MCF 10A (cell line): ENCODE results near the gene ARIH1. TPM values are rescaled to one million over a fixed set of nuclear protein-coding genes. Genes with fewer than 3 reads are reported as not detected.

Experiments used
- BruUV-seq: library from RNA; stranded (reverse); fragments of 400-500 nt; replicated peaks from 2 replicates; lab custom pipeline; 2021; lab: Mats Ljungman, UMichigan
- CTCF ChIA-PET: fragments of 300-600 bp; sonication (Branson Sonifier 250); formaldehyde crosslinking; extraction: SDS; loops from one replicate; lab custom pipeline; 2021; ENCODE audit warnings: antibody characterized with exemption, inconsistent platforms; lab: Yijun Ruan, JAX
- POLR2A ChIA-PET: fragments of 300-600, 350-650 bp; sonication (Branson Sonifier 250); formaldehyde crosslinking; extraction: SDS; loops from one replicate; lab custom pipeline; 2020; ENCODE audit warnings: antibody characterized with exemption, inconsistent platforms; lab: Yijun Ruan, JAX
- DNase-seq: peaks from one replicate; pipeline ENCODE4 v3.0.0-alpha.2; 2018; ENCODE audit not compliant: unreplicated experiment
- H3K27ac Mint-ChIP-seq: one replicate; pipeline ENCODE4 v1.8.0; 2022; ENCODE audit warnings: mild to moderate bottlenecking, low read depth, mixed read lengths; ENCODE audit not compliant: unreplicated experiment
- H3K27me3 Mint-ChIP-seq: one replicate; pipeline ENCODE4 v1.8.0; 2022; ENCODE audit warnings: mixed read lengths; ENCODE audit not compliant: insufficient read depth, unreplicated experiment
- H3K36me3 Mint-ChIP-seq: one replicate; pipeline ENCODE4 v1.8.0; 2022; ENCODE audit warnings: mild to moderate bottlenecking, moderate library complexity, mixed read lengths; ENCODE audit not compliant: insufficient read depth, unreplicated experiment
- H3K4me1 Mint-ChIP-seq: one replicate; pipeline ENCODE4 v1.8.0; 2022; ENCODE audit warnings: mixed read lengths; ENCODE audit not compliant: insufficient read depth, unreplicated experiment
- H3K4me3 Mint-ChIP-seq: one replicate; pipeline ENCODE4 v1.8.0; 2022; ENCODE audit warnings: mild to moderate bottlenecking, moderate library complexity, mixed read lengths; ENCODE audit not compliant: unreplicated experiment
- H3K9me3 Mint-ChIP-seq: one replicate; pipeline ENCODE4 v1.8.0; 2022; ENCODE audit warnings: mixed read lengths; ENCODE audit not compliant: unreplicated experiment
- CTCF ChIP-seq: fragments of 200-600 bp; IDR thresholded peaks from one replicate; pipeline ENCODE4 v1.8.0; 2022; ENCODE audit warnings: antibody characterized with exemption, mild to moderate bottlenecking; ENCODE audit not compliant: unreplicated experiment
- intact Hi-C: fragments of 100-400 bp; cut with micrococcal nuclease; formaldehyde crosslinking; loops from 2 replicates; pipeline ENCODE4 v1.14.1; 2022
- total RNA-seq: library from RNA; stranded (reverse); gene quantifications from 2 replicates; pipeline ENCODE4 v1.2.3, GENCODE V29; 2022

ARIH1 gene
- total RNA-seq, 1 experiment from 2014 or later, result 235 TPM

GRCh38 chr15:72554471-72555425, 80.6 kb downstream of the ARIH1 start:
- TF ChIP-seq CTCF, result no peak
- no peak overlapping the region for H3K4me3 Mint-ChIP-seq
- no TSS peak for BruUV-seq
- H3K4me1 Mint-ChIP-seq, result peaks cover 9% of the 10 kb centered on the region
- H3K9me3 Mint-ChIP-seq, result no peaks in the 10 kb centered on the region
- no peaks in the 10 kb centered on the region for H3K27me3 Mint-ChIP-seq
- intact Hi-C loops, result no loop called here
- ChIA-PET POLR2A (interaction anchor here (0.6 kb wide), 1 partner anchor 80 kb away, joined by 3 read pairs; no protein-coding TSS in a partner anchor), CTCF (interaction anchor here (1.8 kb wide), 1 partner anchor 11 kb away, joined by 4 read pairs; no protein-coding TSS in a partner anchor)
- peaks cover 50% of the 10 kb centered on the region for H3K36me3 Mint-ChIP-seq
- peak; percentile 72 for DNase-seq
- peak overlapping the region; percentile 44 for H3K27ac Mint-ChIP-seq

DNA sequence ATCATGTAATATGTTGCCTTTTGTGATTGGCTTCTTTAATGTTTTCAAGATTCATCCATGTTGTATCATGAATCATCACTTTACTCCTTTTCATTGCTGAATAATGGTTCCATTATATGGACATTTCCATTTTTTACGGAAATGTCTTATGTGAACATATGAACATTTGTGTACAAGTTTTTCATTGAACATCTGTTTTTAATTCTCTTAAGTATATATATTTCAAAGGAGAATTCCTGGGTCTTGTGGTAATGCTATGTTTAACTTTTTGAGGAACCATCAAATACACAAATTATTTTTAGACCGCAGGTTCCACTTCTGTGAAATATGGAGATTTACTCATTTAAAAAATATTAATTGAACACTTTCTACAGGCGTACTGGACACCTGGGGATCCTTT, 85.7 kb downstream of the ARIH1 start:
- H3K27ac Mint-ChIP-seq, result no peak overlapping the region
- H3K9me3 Mint-ChIP-seq, result no peaks in the 10 kb centered on the region
- no peaks in the 10 kb centered on the region for H3K27me3 Mint-ChIP-seq
- peaks cover 5% of the 10 kb centered on the region for H3K4me1 Mint-ChIP-seq
- H3K36me3 Mint-ChIP-seq, result peaks cover 78% of the 10 kb centered on the region
- POLR2A ChIA-PET, result no interaction called here
- CTCF ChIA-PET, result no interaction called here
- intact Hi-C loops, result no loop called here
- no peak for DNase-seq
- no peak overlapping the region for H3K4me3 Mint-ChIP-seq
- TF ChIP-seq CTCF, result no peak
- no TSS peak for BruUV-seq

DNA sequence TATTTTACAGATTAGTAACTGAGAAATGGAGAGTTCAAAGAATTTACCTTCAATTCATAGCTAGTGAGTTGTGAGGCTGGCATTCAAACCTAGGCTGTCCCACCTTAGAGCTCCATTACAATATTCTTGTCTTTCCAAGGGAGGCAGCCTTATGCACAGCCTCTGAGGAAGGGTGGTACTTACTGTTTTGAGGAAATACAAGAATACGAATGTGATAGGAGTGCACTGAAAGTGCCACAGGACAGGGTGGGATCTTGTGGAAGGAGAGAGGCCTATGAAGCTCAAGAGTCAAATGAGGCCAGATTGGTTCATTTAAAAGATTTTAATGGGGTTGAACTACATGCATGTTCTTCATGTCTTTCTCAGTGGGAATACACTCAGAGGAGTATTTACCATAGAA, 86.3 kb downstream of the ARIH1 start:
- DNase-seq, result no peak
- no peak for TF ChIP-seq CTCF
- Mint-ChIP-seq H3K4me1 (no peaks in the 10 kb centered on the region), H3K27ac (peak overlapping the region; percentile 54), H3K36me3 (peaks cover 75% of the 10 kb centered on the region), H3K4me3 (no peak overlapping the region), H3K9me3 (no peaks in the 10 kb centered on the region), H3K27me3 (no peaks in the 10 kb centered on the region)
- intact Hi-C loops, result no loop called here
- ChIA-PET POLR2A (interaction anchor here (1.5 kb wide), 1 partner anchor 86 kb away, joined by 4 read pairs; the partner anchor contains the start of gene ARIH1), CTCF (no interaction called here)
- BruUV-seq, result no TSS peak

GRCh38 chr15:72562386-72562785, 88.3 kb downstream of the ARIH1 start:
- H3K9me3 Mint-ChIP-seq, result no peaks in the 10 kb centered on the region
- no TSS peak for BruUV-seq
- POLR2A ChIA-PET, result interaction anchor here (0.8 kb wide), 1 partner anchor 11 kb away, joined by 3 read pairs; no protein-coding TSS in a partner anchor
- peaks cover 62% of the 10 kb centered on the region for H3K36me3 Mint-ChIP-seq
- intact Hi-C loops, result no loop called here
- no peak for TF ChIP-seq CTCF
- no peak for DNase-seq
- H3K27me3 Mint-ChIP-seq, result no peaks in the 10 kb centered on the region
- no peak overlapping the region for H3K27ac Mint-ChIP-seq
- no peak overlapping the region for H3K4me3 Mint-ChIP-seq
- no peaks in the 10 kb centered on the region for H3K4me1 Mint-ChIP-seq
- CTCF ChIA-PET, result interaction anchor here (0.5 kb wide), 1 partner anchor 93 kb away, joined by 3 read pairs; no protein-coding TSS in a partner anchor
